Measurements from ENCODE around the gene SLC6A6.

Gene SLC6A6

GRCh38 chr3:14391033-14391432, 11.4 kb upstream of the SLC6A6 start:
- TF ChIP-seq CTCF (IDR thresholded peaks at IDR 0.05; ENCODE audit: low read depth, low read length, missing control alignments): no peak
- Histone ChIP-seq H3K36me3 (replicated peaks) (no peaks in the 10 kb centered on the region), H3K27ac (no peak overlapping the region), H3K27me3 (replicated peaks) (peaks cover 1% of the 10 kb centered on the region), H3K4me3 (ENCODE audit: low read depth, low read length) (no peak overlapping the region)
- peak; percentile 67 for DNase-seq
- in situ Hi-C loops (cut with HindIII; ENCODE audit: low pct_ligation_motif_present, low sequenced_read_pairs): no loop called here

GRCh38 chr3:14392231-14392630, 10.2 kb upstream of the SLC6A6 start:
- TF ChIP-seq CTCF (IDR thresholded peaks at IDR 0.05; ENCODE audit: low read depth, low read length, missing control alignments): peak; percentile 14
- in situ Hi-C loops (cut with HindIII; ENCODE audit: low pct_ligation_motif_present, low sequenced_read_pairs): no loop called here
- no peak for DNase-seq
- H3K27me3 ChIP-seq (replicated peaks): no peaks in the 10 kb centered on the region
- H3K36me3 ChIP-seq (replicated peaks): no peaks in the 10 kb centered on the region
- no peak overlapping the region for H3K4me3 ChIP-seq (ENCODE audit: low read depth, low read length)
- no peak overlapping the region for H3K27ac ChIP-seq

GRCh38 chr3:14392803-14393319, 9.5 kb upstream of the SLC6A6 start:
- no peaks in the 10 kb centered on the region for H3K36me3 ChIP-seq (replicated peaks)
- DNase-seq: no peak
- no peaks in the 10 kb centered on the region for H3K27me3 ChIP-seq (replicated peaks)
- H3K27ac ChIP-seq: no peak overlapping the region
- in situ Hi-C loops (cut with HindIII; ENCODE audit: low pct_ligation_motif_present, low sequenced_read_pairs): no loop called here
- TF ChIP-seq CTCF (IDR thresholded peaks at IDR 0.05; ENCODE audit: low read depth, low read length, missing control alignments): no peak
- H3K4me3 ChIP-seq (ENCODE audit: low read depth, low read length): no peak overlapping the region

GRCh38 chr3:14393440-14394106, 8.8 kb upstream of the SLC6A6 start:
- Histone ChIP-seq H3K27ac (no peak overlapping the region), H3K4me3 (ENCODE audit: low read depth, low read length) (no peak overlapping the region), H3K36me3 (replicated peaks) (no peaks in the 10 kb centered on the region), H3K27me3 (replicated peaks) (no peaks in the 10 kb centered on the region)
- DNase-seq: peak; percentile 26
- no peak for TF ChIP-seq CTCF (IDR thresholded peaks at IDR 0.05; ENCODE audit: low read depth, low read length, missing control alignments)
- in situ Hi-C loops (cut with HindIII; ENCODE audit: low pct_ligation_motif_present, low sequenced_read_pairs): no loop called here

- TF ChIP-seq CTCF (IDR thresholded peaks at IDR 0.05; ENCODE audit: low read depth, low read length, missing control alignments): no peak
- Histone ChIP-seq H3K27ac (no peak overlapping the region), H3K4me3 (ENCODE audit: low read depth, low read length) (no peak overlapping the region), H3K36me3 (replicated peaks) (no peaks in the 10 kb centered on the region), H3K27me3 (replicated peaks) (no peaks in the 10 kb centered on the region)
- no peak for DNase-seq
- in situ Hi-C loops (cut with HindIII; ENCODE audit: low pct_ligation_motif_present, low sequenced_read_pairs): no loop called here
Observed at GRCh38 chr3:14396031-14396692, 6.2 kb upstream of the SLC6A6 start.
